GM21381 (cell line): ENCODE results near the gene MADCAM1.

Experiments used
- ATAC-seq: cut with Tn5 transposase; IDR thresholded peaks from one replicate; pipeline ENCODE4 v1.9.1; 2021; ENCODE audit warnings: mild to moderate bottlenecking, moderate library complexity; ENCODE audit not compliant: unreplicated experiment

Gene MADCAM1

GRCh38 chr19:547836-548720 is 51.8 kb downstream of the MADCAM1 start:
- ATAC-seq = no peak

GRCh38 chr19:548886-549830 is 52.9 kb downstream of the MADCAM1 start:
- ATAC-seq = no peak

GRCh38 chr19:554817-555216 is 58.5 kb downstream of the MADCAM1 start:
- ATAC-seq = no peak
